ENCODE results near the gene FAM135A. TPM values are rescaled to one million over a fixed set of nuclear protein-coding genes. Genes with fewer than 3 reads are reported as not detected.

FAM135A gene
- total RNA-seq, 3 donors from 2014 or later: 42.1 to 63.3 (median 56.3) TPM

GRCh38 chr6:70409216-70409615, 4.1 kb upstream of the FAM135A start:
- intact Hi-C loops (cut with DNase I, micrococcal nuclease): no loop called here
- no peaks in the 10 kb centered on the region for H3K9me3 ChIP-seq
- H3K4me1 ChIP-seq (ENCODE audit: low read depth): peaks cover 3% of the 10 kb centered on the region
- TF ChIP-seq CTCF (IDR thresholded peaks at IDR 0.05): no peak
- ATAC-seq (no peak), DNase-seq (no peak)
- no peaks in the 10 kb centered on the region for H3K36me3 ChIP-seq (ENCODE audit: low read depth)
- no peak overlapping the region for H3K4me3 ChIP-seq

- intact Hi-C loops (cut with DNase I, micrococcal nuclease): loop anchor here in 1 of 2 donors (1.0 kb wide), 1 partner anchor 12 kb away; no protein-coding TSS in a partner anchor
- DNase-seq (peak in 1 of 3 donors; percentile 59), ATAC-seq (peak; percentile 60)
Measured at GRCh38 chr6:70411542-70412251, 1.6 kb upstream of the FAM135A start.

GRCh38 chr6:70412252-70413113, 825 bp upstream of the FAM135A start:
- ATAC-seq (peak; percentile 10), DNase-seq (peak in 1 of 3 donors; percentile 53)
- Histone ChIP-seq H3K4me1 (ENCODE audit: low read depth) (peaks cover 19% of the 10 kb centered on the region), H3K36me3 (ENCODE audit: low read depth) (no peaks in the 10 kb centered on the region), H3K9me3 (no peaks in the 10 kb centered on the region), H3K4me3 (peak overlapping the region; percentile 84)
- intact Hi-C loops (cut with DNase I, micrococcal nuclease): no loop called here
- TF ChIP-seq CTCF (IDR thresholded peaks at IDR 0.05): no peak

More at GRCh38 chr6:70411542-70412251, 1.6 kb upstream of the FAM135A start:
- TF ChIP-seq CTCF (IDR thresholded peaks at IDR 0.05): no peak
- no peaks in the 10 kb centered on the region for H3K36me3 ChIP-seq (ENCODE audit: low read depth)
- no peaks in the 10 kb centered on the region for H3K9me3 ChIP-seq
- H3K4me1 ChIP-seq (ENCODE audit: low read depth): peaks cover 19% of the 10 kb centered on the region
- H3K4me3 ChIP-seq: no peak overlapping the region

- intact Hi-C loops (cut with DNase I, micrococcal nuclease): no loop called here
- peaks cover 19% of the 10 kb centered on the region for H3K4me1 ChIP-seq (ENCODE audit: low read depth)
Measured at GRCh38 chr6:70413992-70414494, 735 bp downstream of the FAM135A start.

More at GRCh38 chr6:70413992-70414494, 735 bp downstream of the FAM135A start:
- no peaks in the 10 kb centered on the region for H3K36me3 ChIP-seq (ENCODE audit: low read depth)
- no peak for TF ChIP-seq CTCF (IDR thresholded peaks at IDR 0.05)
- peak overlapping the region; percentile 84 for H3K4me3 ChIP-seq
- no peaks in the 10 kb centered on the region for H3K9me3 ChIP-seq
- DNase-seq (peak in 1 of 3 donors; percentile 43), ATAC-seq (no peak)
